Nephron progenitor cell (in vitro differentiated cells): ENCODE measurements around the gene CCDC3.

Experiments
- DNase-seq: peaks from one replicate; pipeline ENCODE4 v3.0.0; 2021
- H3K27ac Mint-ChIP-seq: 2 replicates; pipeline ENCODE4 v1.8.0; 2021; ENCODE audit warnings: mild to moderate bottlenecking, moderate library complexity, mixed read lengths
- H3K27me3 Mint-ChIP-seq: 2 replicates; pipeline ENCODE4 v1.8.0; 2021; ENCODE audit warnings: mild to moderate bottlenecking, low read depth, mixed read lengths; ENCODE audit not compliant: poor library complexity
- H3K36me3 Mint-ChIP-seq: 2 replicates; pipeline ENCODE4 v1.8.0; 2021; ENCODE audit warnings: low read depth, mixed read lengths
- H3K4me1 Mint-ChIP-seq: 2 replicates; pipeline ENCODE4 v1.8.0; 2021; ENCODE audit warnings: mixed read lengths
- H3K4me3 Mint-ChIP-seq: 2 replicates; pipeline ENCODE4 v1.8.0; 2021; ENCODE audit warnings: mild to moderate bottlenecking, moderate library complexity, mixed read lengths
- H3K9me3 Mint-ChIP-seq: 2 replicates; pipeline ENCODE4 v1.8.0; 2021; ENCODE audit warnings: mild to moderate bottlenecking, moderate library complexity, mixed read lengths
- CTCF ChIP-seq: fragments of 200-600 bp; sonication (generic); IDR thresholded peaks from 2 replicates; pipeline ENCODE4 v1.5.0; 2021; ENCODE audit warnings: antibody characterized with exemption

Gene CCDC3

GRCh38 chr10:12974491-12975199 lies 26.9 kb downstream of the CCDC3 start:
- H3K27ac Mint-ChIP-seq, result peak overlapping the region; percentile 89
- peaks cover 5% of the 10 kb centered on the region for H3K36me3 Mint-ChIP-seq
- DNase-seq, result no peak
- H3K4me1 Mint-ChIP-seq, result peaks cover 61% of the 10 kb centered on the region
- TF ChIP-seq CTCF, result no peak
- H3K9me3 Mint-ChIP-seq, result peaks cover 4% of the 10 kb centered on the region
- peaks cover 12% of the 10 kb centered on the region for H3K27me3 Mint-ChIP-seq
- no peak overlapping the region for H3K4me3 Mint-ChIP-seq

GRCh38 chr10:12974078-12974477 lies 27.4 kb downstream of the CCDC3 start:
- Mint-ChIP-seq H3K27ac (no peak overlapping the region), H3K27me3 (peaks cover 12% of the 10 kb centered on the region), H3K4me3 (no peak overlapping the region), H3K9me3 (peaks cover 7% of the 10 kb centered on the region), H3K4me1 (peaks cover 56% of the 10 kb centered on the region), H3K36me3 (peaks cover 7% of the 10 kb centered on the region)
- TF ChIP-seq CTCF, result no peak
- DNase-seq, result no peak

- H3K27me3 Mint-ChIP-seq, result peaks cover 12% of the 10 kb centered on the region
- peaks cover 15% of the 10 kb centered on the region for H3K9me3 Mint-ChIP-seq
- H3K4me1 Mint-ChIP-seq, result peaks cover 47% of the 10 kb centered on the region
- no peak overlapping the region for H3K27ac Mint-ChIP-seq
- no peak overlapping the region for H3K4me3 Mint-ChIP-seq
- peaks cover 15% of the 10 kb centered on the region for H3K36me3 Mint-ChIP-seq
- no peak for DNase-seq
- TF ChIP-seq CTCF, result no peak
Observed at GRCh38 chr10:12973149-12973718, 28.3 kb downstream of the CCDC3 start.

- Mint-ChIP-seq H3K4me3 (no peak overlapping the region), H3K27me3 (peaks cover 12% of the 10 kb centered on the region), H3K9me3 (peaks cover 26% of the 10 kb centered on the region), H3K27ac (no peak overlapping the region), H3K4me1 (peaks cover 36% of the 10 kb centered on the region), H3K36me3 (peaks cover 26% of the 10 kb centered on the region)
- TF ChIP-seq CTCF, result no peak
- DNase-seq, result no peak
Observed at GRCh38 chr10:12972146-12972545, 29.4 kb downstream of the CCDC3 start.

GRCh38 chr10:12971001-12971788 lies 30.3 kb downstream of the CCDC3 start:
- peaks cover 12% of the 10 kb centered on the region for H3K27me3 Mint-ChIP-seq
- peak overlapping the region; percentile 42 for H3K27ac Mint-ChIP-seq
- peaks cover 35% of the 10 kb centered on the region for H3K36me3 Mint-ChIP-seq
- TF ChIP-seq CTCF, result no peak
- no peak for DNase-seq
- H3K4me3 Mint-ChIP-seq, result no peak overlapping the region
- H3K4me1 Mint-ChIP-seq, result peaks cover 27% of the 10 kb centered on the region
- H3K9me3 Mint-ChIP-seq, result peaks cover 36% of the 10 kb centered on the region
